ENCODE data around the gene TBC1D1.
"Not testable (repeated sequence)": the region's sequence is repeated elsewhere in the genome, so short reads cannot be mapped to it uniquely, and the experiment has no call there.

TBC1D1 gene

GRCh38 chr4:38017609-38018008 lies 126.7 kb downstream of the TBC1D1 start:
- no peak for DNase-seq

- no peak for DNase-seq
Observed at GRCh38 chr4:38020386-38020785, 129.5 kb downstream of the TBC1D1 start.

GRCh38 chr4:38020961-38021360 lies 130.1 kb downstream of the TBC1D1 start:
- DNase-seq = not testable (repeated sequence)

GRCh38 chr4:38021751-38022150 lies 130.9 kb downstream of the TBC1D1 start:
- no peak for DNase-seq

- no peak for DNase-seq
Observed at GRCh38 chr4:38023347-38024205, 132.7 kb downstream of the TBC1D1 start.

GRCh38 chr4:38024206-38024509 lies 133.3 kb downstream of the TBC1D1 start:
- no peak for DNase-seq

- no peak for DNase-seq
Observed at GRCh38 chr4:38025665-38026064, 134.8 kb downstream of the TBC1D1 start.

- DNase-seq = no peak
Observed at GRCh38 chr4:38026158-38026740, 135.4 kb downstream of the TBC1D1 start.

GRCh38 chr4:38030023-38030422 lies 139.1 kb downstream of the TBC1D1 start:
- DNase-seq = no peak

- no peak for DNase-seq
Observed at GRCh38 chr4:38034986-38035882, 144.3 kb downstream of the TBC1D1 start.

GRCh38 chr4:38036548-38036947 lies 145.7 kb downstream of the TBC1D1 start:
- no peak for DNase-seq

- no peak for DNase-seq
Observed at GRCh38 chr4:38037612-38038011, 146.7 kb downstream of the TBC1D1 start.

- no peak for DNase-seq
Observed at GRCh38 chr4:38040619-38041018, 149.7 kb downstream of the TBC1D1 start.

GRCh38 chr4:38044060-38044459 lies 153.2 kb downstream of the TBC1D1 start:
- DNase-seq = no peak

- no peak for DNase-seq
Observed at GRCh38 chr4:38045289-38045988, 154.6 kb downstream of the TBC1D1 start.

GRCh38 chr4:38046727-38047489 lies 156.0 kb downstream of the TBC1D1 start:
- no peak for DNase-seq

GRCh38 chr4:38049545-38050170 lies 158.8 kb downstream of the TBC1D1 start:
- DNase-seq = no peak

- DNase-seq = no peak
Observed at GRCh38 chr4:38050560-38051350, 159.9 kb downstream of the TBC1D1 start.

- no peak for DNase-seq
Observed at GRCh38 chr4:38055566-38055965, 164.7 kb downstream of the TBC1D1 start.

- no peak for DNase-seq
Observed at GRCh38 chr4:38056011-38056685, 165.3 kb downstream of the TBC1D1 start.
